ENCODE data around the gene ACTRT2.

Gene ACTRT2

GRCh38 chr1:3052501-3052900, 31.2 kb downstream of the ACTRT2 start:
- DNase-seq: no peak

- no peak for DNase-seq
Measured at GRCh38 chr1:3053366-3053980, 32.2 kb downstream of the ACTRT2 start.

- no peak for DNase-seq
Measured at GRCh38 chr1:3053986-3054385, 32.7 kb downstream of the ACTRT2 start.

GRCh38 chr1:3054474-3054873, 33.2 kb downstream of the ACTRT2 start:
- DNase-seq: no peak

GRCh38 chr1:3055051-3055450, 33.8 kb downstream of the ACTRT2 start:
- no peak for DNase-seq

- no peak for DNase-seq
Measured at GRCh38 chr1:3056641-3057040, 35.4 kb downstream of the ACTRT2 start.

- no peak for DNase-seq
Measured at GRCh38 chr1:3058263-3059030, 37.2 kb downstream of the ACTRT2 start.

- DNase-seq: no peak
Measured at GRCh38 chr1:3060127-3060526, 38.9 kb downstream of the ACTRT2 start.

- DNase-seq: no peak
Measured at GRCh38 chr1:3060601-3061551, 39.6 kb downstream of the ACTRT2 start.

- no peak for DNase-seq
Measured at GRCh38 chr1:3061566-3061965, 40.3 kb downstream of the ACTRT2 start.

GRCh38 chr1:3061981-3062615, 40.8 kb downstream of the ACTRT2 start:
- DNase-seq: no peak

- no peak for DNase-seq
Measured at GRCh38 chr1:3062616-3063378, 41.5 kb downstream of the ACTRT2 start.

- DNase-seq: no peak
Measured at GRCh38 chr1:3063379-3064295, 42.4 kb downstream of the ACTRT2 start.

- no peak for DNase-seq
Measured at GRCh38 chr1:3064296-3064850, 43.1 kb downstream of the ACTRT2 start.

- DNase-seq: no peak
Measured at GRCh38 chr1:3064901-3065300, 43.6 kb downstream of the ACTRT2 start.

- DNase-seq: no peak
Measured at GRCh38 chr1:3065396-3065795, 44.1 kb downstream of the ACTRT2 start.

- DNase-seq: no peak
Measured at GRCh38 chr1:3065797-3066196, 44.5 kb downstream of the ACTRT2 start.

- peak in 1 of 51 donors; percentile 32 for DNase-seq
Measured at GRCh38 chr1:3066250-3066711, 45.0 kb downstream of the ACTRT2 start.

- DNase-seq: no peak
Measured at GRCh38 chr1:3066826-3067225, 45.6 kb downstream of the ACTRT2 start.
